HG02973 (cell line): ENCODE measurements around the gene CCNDBP1.
"Not testable (repeated sequence)": the region's sequence is repeated elsewhere in the genome, so short reads cannot be mapped to it uniquely, and the experiment has no call there.

Experiments used
- ATAC-seq: cut with Tn5 transposase; IDR thresholded peaks from one replicate; pipeline ENCODE4 v1.9.1; 2021; ENCODE audit warnings: moderate library complexity; ENCODE audit not compliant: unreplicated experiment

Gene CCNDBP1, protein sequence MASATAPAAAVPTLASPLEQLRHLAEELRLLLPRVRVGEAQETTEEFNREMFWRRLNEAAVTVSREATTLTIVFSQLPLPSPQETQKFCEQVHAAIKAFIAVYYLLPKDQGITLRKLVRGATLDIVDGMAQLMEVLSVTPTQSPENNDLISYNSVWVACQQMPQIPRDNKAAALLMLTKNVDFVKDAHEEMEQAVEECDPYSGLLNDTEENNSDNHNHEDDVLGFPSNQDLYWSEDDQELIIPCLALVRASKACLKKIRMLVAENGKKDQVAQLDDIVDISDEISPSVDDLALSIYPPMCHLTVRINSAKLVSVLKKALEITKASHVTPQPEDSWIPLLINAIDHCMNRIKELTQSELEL

DNA sequence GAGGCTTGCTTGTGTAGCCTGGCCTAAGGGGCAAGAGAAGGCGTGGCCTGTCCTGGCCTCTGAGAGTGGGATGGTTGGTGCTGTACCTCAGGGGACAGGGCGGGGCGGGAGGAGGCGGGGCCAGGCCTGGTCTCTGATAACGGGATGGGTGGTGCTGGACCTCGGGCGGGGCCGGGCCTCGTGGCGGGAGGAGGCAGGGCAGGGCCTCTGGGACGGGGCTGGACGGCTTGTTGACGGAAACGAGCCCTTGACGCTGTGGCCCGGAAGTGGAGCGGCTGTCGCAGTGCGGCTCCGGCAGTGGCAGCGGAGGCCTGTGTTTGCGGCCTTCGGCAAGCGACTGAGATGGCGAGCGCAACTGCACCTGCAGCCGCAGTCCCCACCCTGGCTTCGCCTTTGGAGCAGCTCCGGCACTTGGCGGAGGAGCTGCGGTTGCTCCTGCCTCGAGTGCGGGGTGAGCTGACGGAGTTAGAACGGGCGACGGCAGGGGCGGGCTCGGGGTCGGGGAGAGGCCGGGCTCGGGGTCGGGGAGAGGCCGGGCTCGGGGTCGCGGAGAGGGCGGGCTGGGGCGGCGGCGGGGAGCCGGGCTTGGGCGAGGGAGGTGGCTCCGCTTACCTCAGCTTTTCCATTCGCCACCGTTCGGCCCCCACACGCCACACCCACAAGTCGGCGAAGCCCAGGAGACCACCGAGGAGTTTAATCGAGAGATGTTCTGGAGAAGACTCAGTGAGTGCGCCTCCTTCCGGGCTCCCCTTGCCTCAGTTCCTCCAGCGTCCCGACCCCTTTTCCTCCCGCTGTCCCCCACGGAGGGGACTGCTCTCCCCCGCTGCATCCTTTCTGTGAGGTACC lies at the start of gene CCNDBP1:
Gene CCNDBP1 (plus strand): TSS at position 247 of the 846 bp plus-strand sequence. CDS start 96 bp downstream, at position 343.
- peak; percentile 86 for ATAC-seq

DNA sequence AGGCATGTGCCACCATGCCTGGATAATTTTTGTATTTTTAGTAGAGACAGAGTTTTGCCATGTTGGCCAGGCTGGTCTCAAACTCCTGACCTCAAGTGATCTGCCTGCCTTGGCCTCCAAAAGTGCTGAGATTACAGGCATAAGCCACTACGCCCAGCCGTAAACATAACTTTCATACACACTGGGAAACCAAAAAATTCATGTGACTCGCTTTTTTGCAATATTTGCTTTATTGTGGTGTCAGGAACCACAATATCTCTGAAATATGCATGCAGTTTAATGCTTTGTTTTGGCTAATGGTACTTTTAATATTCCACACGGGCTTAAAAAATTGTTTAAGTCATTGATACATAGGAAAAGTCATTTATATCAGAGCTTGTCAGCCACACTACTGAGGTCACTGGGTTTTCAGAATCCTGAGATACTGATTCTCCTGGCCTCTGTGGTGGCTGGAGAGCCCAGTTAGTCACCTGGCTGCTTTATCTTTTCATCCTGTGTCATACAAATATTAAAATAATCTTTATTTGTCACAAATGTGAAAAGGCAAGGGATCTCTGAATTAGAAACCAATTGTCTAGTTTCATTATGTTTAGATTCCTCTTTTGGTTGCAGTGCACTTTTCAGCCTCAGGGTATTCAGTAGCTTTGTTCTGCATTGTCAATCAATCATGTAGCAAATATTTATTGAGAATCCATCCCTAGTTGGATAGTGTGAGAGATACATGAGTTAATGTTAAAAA lies 41.8 kb upstream of the CCNDBP1 start:
- no peak for ATAC-seq

DNA sequence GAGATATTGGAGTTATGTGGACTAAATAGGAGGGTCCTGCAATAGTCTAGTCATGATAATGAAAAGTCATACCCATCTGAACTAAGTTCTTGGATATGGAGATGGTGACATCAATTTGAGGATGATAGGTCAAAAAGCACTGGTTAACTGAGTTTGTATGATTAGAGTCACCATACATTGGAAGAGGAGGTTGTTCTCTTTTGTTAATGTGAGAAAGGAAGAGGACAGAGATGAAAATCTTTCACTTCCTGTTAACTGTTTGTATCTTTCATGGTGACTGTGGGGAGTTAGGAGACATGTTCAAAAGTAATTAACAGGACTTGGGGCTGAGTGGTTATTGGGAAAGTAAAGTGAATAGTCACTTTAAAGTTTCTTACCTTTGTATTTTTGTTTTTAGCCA lies 40.7 kb upstream of the CCNDBP1 start:
- no peak for ATAC-seq

DNA sequence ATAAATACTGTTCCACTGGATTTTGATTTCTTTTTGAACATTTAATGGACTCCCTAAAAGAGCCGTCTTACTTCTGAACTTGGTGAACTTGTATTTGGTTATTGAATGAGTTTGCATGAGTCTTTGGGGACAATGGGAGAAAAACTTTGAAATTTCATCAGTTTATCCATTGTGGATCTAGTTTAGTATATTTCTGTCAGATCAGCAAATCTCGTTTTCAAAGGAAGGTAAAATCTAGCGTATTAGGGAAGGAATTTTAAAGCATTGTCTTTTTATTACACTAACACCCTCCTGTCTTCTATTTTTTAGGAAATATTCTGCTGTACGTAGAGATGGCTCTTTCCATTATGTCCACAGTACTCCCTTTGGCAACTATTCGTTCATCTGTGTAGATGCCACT lies 39.0 kb upstream of the CCNDBP1 start:
- no peak for ATAC-seq

DNA sequence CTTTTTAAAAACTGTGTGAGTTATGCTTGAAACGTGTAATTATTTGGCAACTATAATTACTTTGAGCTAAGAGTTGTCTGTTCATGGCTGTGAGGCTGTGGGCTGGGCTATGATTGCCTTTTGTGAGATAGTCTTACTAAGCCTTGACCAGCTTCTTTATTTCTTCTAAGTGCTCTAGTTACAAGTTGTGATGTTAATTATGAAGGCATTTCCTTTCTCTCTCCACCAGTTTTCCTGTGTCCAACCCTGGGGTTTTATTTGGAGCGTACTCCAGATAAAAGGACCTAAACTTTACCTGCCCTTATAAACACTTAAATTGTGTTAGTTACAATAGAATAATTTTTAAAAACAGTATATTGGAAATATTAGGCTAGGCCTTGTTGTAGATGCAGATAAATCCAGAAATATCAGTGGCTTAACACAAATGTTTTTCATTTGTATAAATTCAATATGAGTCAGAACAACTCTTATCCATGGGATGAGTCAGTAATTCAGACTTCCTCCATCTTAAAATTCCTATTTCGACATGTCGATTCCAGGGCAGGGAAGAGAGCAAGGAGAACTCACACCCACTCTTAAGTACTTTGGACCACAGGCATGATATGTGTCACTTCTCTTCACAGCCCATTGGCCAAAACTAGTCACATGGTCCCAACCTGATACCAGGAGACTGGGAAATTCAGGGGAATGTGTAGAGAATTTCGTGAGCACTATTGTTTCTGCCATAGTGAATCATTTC lies 34.8 kb upstream of the CCNDBP1 start:
- ATAC-seq: no peak

DNA sequence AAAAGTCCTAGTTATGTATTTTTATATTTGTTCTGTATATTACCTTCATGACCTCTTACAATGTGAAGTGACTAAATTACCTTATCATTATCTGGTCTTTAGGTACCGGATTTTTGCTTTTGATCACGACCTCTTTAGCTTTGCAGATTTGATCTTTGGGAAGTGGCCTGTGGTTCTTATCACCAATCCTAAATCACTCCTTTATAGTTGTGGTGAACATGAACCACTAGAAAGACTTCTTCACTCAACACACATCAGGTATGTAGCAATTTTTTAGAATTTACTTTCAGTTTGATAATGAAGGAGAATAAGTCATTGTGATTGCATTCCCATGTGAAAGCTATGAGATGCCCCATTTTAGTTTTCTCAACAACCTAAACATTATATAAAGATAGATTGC lies 33.5 kb upstream of the CCNDBP1 start:
- no peak for ATAC-seq

DNA sequence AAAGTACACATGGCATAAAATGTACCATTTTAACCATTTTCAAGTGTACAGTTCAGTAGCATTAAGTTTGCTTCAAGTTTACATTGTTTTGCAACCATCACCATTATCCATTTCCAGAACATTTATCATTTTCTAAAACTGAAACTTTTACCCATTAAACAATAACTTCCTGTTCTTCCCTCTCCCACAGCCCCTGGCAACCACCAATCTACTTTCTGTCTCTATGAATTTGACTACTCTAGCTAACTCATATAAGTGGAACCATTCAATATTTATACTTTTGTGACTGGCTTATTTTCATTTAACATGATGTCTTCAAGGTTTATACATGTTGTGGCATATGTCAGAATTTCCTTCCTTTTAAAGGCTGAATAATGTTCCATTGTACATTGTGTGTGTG lies 31.9 kb upstream of the CCNDBP1 start:
- ATAC-seq: no peak

DNA sequence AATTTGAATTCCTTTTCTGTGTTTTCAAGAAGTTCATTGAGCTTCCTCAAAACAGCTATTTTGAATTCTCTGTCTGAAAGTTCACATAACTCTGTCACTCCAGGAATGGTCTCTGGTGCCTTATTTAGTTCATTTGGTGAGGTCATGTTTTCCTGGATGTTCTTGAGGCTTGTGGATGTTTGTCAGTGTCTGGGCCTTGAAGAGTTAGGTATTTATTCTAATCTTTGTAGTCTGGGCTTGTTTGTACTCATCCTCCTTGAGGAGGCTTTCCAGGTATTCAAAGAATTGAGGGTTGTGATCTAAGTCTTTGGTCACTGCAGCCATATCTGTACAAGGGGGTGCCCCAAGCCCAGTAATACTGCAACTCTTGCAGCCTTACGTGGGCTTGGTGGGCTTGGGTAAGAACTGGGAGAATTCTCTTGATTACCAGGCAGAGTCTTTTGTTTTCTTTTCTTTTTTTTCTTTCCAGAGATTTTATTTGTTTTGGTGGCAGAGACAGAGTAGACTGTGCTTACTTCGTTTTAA lies 19.3 kb upstream of the CCNDBP1 start:
- no peak for ATAC-seq

DNA sequence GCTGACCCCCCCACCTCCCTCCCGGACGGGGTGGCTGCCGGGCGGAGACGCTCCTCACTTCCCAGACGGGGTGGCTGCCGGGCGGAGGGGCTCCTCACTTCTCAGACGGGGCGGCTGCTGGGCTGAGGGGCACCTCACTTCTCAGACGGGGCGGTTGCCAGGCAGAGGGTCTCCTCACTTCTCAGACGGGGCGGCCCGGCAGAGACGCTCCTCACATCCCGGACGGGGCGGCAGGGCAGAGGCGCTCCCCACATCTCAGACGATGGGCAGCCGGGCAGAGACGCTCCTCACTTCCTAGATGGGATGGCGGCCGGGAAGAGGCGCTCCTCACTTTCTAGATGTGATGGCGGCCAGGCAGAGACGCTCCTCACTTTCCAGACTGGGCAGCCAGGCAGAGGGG lies 17.9 kb upstream of the CCNDBP1 start:
- not testable (repeated sequence) for ATAC-seq

DNA sequence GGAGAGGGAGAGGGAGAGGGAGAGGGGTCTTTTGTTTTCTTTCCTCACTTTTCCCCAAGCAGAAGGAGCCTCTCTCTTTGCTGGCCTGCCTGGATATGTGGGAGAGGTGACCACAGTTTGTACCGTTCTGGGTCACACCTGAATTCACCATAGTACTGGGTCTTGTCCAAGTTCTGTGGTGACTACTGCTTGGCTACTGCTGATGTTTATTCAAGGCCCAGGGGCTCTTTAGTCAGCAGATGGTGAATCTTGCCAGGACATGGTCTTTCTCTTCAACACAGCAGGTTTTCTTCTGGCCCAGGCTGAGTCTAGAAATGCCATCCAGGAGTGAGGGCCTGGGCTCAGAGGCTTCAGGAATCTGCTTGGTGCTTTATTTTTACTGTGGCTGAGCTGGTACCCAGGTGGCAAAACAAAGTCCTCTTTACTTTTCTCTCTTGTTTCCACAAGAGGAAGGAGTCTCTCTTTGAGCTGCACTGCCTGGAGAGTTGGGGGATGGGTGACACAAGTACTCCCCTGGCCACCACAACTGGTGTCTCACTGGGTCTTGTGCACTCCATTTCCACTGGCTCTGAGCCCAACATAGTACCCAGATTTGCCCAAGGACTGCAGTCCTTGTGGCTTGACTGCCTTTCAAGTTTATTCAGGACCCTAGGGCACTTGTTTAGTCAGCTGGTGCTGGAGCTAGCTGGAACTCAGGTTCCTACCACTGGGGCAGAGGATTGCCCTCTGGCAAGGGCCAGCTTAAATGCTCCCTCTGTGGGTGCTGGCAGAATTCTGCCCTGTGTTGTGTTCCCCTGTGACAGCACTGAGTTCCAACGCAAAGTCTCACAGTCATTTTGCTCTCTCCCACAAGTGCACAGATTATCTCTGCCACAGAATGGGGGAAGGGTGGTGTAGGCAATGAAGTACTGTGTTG lies 16.8 kb upstream of the CCNDBP1 start:
- ATAC-seq: no peak

DNA sequence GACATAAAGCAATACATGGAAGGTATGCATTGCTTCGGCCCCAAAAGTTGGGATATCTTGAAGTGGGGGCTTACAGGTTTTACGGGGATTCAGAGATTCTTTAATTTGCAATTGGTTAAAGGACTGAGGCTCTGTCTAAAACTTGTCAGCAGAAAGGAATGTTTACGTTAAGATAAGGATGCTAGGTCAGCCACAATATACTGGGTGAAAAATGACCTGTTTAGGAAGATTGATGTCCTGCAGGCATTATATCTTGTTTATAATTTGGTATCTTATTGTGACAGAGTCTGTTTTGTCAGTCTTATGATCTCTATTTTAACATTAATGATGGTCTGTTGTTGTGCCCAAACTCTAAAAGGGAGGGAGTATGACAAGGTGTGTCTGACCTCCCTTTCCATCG lies 15.3 kb upstream of the CCNDBP1 start:
- no peak for ATAC-seq

DNA sequence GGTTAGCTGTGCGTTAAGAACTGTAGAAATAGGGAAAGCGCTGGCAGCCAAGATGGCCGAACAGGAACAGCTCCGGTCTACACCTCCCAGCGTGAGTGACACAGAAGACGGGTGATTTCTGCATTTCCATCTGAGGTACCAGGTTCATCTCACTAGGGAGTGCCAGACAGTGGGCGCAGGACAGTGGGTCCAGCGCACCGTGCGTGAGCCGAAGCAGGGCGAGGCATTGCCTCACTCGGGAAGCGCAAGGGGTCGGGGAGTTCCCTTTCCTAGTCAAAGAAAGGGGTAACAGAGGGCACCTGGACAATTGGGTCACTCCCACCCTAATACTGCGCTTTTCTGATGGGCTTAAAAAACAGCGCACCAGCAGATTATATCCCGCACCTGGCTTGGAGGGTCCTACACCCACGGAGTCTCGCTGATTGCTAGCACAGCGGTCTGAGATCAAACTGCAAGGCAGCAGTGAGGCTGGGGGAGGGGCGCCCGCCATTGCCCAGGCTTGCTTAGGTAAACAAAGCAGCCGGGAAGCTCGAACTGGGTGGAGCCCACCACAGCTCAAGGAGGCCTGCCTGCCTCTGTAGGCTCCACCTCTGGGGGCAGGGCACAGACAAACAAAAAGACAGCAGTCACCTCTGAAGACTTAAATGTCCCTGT lies 9.4 kb upstream of the CCNDBP1 start:
- not testable (repeated sequence) for ATAC-seq

DNA sequence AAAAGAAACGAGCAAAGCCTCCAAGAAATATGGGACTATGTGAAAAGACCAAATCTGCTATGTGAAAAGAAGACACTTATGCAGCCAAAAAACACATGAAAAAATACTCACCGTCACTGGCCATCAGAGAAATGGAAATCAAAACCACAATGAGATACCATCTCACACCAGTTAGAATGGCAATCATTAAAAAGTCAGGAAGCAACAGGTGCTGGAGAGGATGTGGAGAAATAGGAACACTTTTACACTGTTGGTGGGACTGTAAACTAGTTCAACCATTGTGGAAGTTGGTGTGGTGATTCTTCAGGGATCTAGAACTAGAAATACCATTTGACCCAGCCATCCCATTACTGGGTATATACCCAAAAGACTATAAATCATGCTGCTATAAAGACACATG lies 8.1 kb upstream of the CCNDBP1 start:
- ATAC-seq: not testable (repeated sequence)

DNA sequence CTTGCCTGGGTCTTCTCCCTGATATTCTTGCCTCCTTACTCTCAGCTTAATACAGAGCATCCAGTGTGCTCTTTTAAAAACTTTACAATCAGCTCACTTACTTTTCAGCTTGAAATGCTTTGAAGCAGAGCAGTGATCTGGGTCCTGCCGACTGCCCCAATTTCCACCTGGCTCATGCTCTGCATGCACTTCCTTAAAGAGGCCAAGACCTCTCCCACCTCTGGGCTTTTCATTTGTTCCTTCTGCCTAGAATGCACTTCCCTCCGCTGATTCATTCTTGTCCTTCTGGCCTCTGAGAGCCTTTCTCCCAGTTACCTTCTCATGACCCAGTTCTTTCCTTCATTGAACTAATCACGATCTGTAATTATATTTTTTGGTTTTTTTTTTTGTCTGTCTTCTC lies 1.9 kb upstream of the CCNDBP1 start:
- ATAC-seq: no peak

DNA sequence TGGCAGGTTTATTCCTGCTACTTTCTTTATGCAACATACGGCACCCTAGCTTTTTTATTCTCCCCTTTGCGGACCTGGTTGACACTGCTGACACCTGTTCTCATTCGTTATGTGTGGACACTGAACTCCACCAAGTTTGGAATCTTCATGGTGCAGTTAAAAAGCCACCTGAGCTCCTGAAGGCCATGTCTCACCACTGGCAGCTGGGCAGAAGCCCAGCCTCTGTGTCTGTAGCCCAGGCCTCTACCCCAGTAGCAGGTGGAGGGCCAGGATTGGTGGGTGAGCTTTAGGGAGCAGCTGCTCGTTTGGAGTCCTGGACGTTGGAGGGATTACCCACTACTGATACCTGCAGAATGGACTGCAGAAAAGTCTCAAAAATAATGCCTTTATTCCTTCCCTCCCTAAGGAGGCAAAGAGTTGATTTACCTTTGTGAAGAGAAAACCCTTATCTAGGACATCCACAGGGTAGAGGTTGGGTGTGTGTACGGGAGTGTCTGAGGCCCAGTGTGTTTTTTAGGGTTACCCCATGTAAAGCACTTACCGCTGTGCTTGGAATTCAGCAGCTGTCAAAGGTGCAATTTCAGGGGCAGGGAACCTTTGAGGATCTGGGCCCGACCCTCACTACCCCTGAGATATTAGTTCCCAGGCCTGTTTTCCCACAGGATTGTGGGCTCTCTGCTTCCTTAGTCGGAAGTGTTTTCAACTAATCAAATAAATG lies 637 bp upstream of the CCNDBP1 start:
- no peak for ATAC-seq

DNA sequence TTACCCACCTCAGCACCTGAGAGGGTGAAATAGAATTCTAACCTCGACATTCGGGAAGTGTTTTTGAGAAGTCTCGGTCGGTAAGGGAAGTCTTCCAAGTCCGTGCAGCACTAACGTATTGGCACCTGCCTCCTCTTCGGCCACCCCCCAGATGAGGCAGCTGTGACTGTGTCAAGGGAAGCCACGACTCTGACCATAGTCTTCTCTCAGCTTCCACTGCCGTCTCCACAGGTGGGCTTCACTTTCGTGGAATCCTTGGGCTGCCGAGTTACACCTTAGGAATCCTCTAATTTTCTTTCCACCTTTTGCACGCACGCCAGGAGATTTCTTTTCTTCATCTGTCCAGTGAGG lies 775 bp downstream of the CCNDBP1 start:
- peak; percentile 15 for ATAC-seq

DNA sequence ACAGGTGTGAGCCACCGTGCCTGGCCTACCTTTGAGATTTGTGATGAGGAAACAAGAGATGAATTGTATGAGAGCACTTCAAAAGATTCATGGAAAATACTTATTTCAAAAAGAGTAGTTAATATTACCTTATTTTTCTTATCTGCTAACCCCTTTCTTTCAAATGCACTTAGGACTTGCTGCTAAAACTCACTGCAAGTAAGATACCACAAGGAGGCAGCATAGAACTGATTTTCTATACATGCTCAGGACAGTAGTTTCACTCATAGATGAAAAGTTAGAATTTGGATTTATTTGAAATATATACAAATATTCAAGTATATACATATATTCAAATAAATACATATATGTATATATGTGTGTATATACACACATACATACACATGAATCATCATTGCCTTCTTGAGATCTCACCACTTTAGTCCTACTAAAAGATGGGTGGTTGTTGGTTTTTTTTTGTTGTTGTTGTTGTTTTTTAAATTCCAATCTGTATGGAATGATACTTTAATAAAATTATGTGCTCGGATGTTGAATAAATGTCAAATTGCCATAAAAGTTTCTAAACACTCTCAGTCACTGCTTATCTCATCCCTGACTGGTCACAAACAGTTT lies 2.4 kb downstream of the CCNDBP1 start:
- no peak for ATAC-seq

DNA sequence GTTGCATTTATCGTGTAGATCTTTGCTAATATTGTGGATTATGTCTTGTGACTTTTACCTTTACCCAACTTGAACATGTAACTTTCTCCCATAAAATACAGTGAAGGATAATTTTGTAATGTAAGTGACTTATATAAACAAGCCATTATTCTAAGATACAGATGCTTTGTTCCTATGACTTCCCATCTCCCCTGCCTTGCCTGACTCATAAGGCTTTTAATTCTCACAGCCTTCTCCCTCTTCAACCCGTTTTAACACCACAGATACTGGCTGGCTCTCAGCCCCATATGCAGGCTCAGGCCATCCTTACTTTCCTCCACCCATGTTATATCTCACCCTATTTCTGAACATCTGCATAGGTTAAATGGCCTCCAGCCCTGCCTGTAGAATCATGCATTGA lies 4.1 kb downstream of the CCNDBP1 start:
- no peak for ATAC-seq
